Forelimb muscle (tissue), 1 donor: ENCODE measurements around the gene LEO1. TPM values are rescaled to one million over a fixed set of nuclear protein-coding genes. Genes with fewer than 3 reads are reported as not detected.

Source experiments
- DNase-seq: peaks from one replicate; pipeline ENCODE4 v3.0.0-alpha.2; 2013; ENCODE audit warnings: low read depth
- polyA plus RNA-seq: library from polyadenylated mRNA; unstranded; fragments of 120-200 nt; gene quantifications from one replicate; pipeline ENCODE4 v1.2.1, GENCODE V29; 2013; ENCODE audit not compliant: insufficient read length

The LEO1 gene
- polyA plus RNA-seq, 1 donor, result 18.6 TPM

DNA sequence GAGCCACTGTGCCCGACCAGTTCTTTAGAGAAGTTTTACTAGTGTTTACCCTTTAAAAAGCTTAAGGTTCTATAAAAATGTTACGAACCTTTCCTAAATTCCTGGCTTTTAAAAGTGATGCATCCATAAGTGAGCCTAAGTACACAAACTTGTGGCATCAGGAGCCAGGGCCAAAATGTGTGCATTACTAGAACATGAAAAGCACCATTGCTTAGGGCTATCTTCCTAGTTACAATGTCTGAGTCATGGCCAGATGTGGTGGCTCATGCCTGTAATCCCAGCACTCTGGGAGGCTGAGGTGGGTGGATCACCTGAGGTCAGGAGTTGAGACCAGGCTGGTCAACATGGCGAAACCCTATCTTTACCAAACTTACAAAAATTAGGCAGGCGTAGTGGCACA lies 39.9 kb downstream of the LEO1 start:
- no peak for DNase-seq

DNA sequence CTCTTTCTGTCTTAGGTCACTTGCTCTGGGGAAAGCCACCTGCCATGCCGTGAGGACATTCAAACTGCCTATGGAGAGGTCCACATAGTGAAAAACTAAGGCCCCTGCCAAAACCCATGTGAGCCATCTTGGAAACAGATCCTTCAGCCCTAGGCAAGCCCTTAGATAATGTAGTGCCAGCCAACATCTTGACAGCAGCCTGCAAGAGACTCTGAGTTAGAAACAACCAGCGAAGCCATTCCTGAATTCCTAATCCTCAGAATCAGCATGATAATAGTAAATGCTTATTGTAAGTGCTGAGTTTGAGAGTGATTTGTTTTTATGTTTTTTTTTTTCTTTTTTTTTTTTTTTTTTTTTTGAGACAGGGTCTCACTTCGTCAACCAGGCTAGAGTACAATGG lies 40.6 kb downstream of the LEO1 start:
- no peak for DNase-seq

DNA sequence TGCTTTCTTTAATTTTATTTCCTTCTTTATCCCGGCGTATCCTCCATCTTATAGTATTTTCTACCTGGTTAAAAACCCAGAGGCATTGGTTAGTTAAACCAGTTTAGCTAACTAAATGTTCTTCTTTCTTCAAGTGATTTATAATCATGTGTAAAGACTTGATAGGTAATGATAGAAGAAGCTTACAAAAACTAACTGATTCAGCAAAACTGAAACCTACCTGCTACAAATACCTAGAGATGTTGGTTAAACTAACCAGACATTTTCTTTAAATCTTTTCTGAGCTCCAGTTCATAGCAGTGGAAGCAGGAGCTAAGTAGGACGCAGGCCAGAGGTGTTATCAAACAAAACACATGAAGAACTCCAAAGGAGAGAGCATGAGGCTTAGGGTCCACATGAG lies 44.8 kb downstream of the LEO1 start:
- no peak for DNase-seq

DNA sequence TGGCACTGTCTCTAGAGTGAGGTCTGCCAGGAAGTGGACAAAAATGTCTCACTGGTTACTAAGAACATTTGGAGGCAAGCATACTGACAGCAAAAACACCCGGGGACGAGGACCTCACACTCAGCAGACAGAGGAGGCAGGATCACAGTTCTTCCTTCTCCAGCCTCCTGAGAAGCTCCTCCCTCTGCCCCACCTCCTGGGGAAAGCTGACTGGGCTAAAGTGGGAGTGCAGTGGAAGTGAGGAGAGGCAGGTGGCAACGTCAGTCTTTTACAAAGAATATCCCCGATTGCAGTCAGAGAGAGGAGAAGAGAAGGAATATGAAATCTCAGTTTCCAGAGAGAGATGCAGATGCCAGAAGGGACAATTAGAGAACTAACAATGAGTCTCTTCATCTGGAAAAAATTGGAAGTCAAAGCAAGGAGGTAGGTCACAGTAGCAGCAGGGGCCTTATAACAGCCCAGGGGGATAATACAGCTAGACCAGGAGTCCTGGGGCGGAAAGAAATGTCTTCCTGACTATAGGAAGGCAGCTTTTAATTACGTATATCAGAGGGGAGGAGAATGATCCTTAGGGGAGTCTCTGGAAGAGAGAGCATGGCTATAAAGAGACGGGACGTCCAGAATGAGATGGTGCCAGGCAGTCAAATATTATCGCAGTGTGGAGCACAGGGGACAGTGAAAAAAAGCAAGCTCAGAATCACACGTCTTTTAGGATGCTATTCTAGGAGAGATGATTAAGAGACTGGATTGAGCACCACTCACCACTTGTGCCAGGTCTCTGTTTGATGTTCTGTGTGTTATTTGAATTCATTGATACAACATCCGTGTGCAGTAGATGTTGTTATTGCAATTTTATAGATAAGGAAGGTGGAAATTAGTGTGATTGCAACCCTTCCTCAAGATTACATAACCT lies 47.2 kb downstream of the LEO1 start:
- no peak for DNase-seq

DNA sequence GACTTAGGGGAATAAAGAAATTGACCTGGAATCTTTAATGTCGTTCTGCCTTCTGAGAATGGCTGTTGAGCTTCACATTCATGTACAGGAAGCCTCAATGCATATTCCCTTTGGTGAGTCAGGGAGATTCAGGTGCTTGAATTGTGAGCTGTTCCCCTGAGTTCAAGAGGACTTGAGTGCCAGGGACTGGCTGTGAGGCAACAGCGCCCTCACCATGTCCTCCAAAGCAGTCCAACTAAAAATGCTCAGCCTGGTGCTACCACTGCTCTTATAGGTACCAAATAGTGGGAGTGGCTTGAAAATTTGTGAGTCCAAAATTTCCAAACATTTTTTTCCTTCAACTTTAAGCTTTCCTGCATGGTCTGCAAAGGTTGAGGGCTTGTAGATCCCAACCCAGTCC lies 54.1 kb downstream of the LEO1 start:
- DNase-seq, result no peak

DNA sequence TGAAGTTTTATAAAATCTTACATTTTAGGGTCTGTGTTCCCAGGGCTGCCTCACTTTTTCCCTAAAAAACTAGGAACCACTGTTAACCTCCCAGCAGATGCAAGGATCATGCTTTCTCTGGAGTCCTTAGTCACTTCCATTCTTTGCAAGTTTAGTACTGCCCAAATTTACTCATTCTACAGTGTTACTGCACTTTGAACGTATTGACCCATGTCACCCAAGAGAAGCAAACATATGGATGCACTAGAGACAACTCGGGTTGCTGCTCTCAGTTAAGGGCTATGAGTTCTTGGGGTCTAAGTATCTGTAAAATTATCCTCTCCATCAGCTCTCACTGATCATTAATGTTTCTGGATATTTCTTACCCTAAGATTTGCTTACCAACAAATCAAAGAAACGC lies 59.0 kb downstream of the LEO1 start:
- no peak for DNase-seq

DNA sequence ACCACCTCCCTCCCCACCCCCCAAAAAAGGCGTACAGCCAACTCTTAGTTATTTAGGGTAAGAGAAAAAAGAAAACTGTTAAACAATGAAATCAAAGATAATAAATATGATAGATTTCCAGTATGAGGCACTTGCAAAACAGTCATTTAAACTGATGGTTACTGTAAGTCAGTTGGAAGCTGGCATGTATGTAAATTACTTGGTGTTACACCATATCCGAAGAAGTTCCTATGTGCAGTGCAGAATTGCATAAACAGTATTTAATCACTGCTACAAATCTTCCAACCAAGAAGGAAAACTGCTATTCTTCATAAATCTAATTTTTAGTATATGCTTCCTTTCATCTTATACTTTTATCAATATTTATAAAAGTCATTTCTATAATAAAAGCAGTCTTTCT lies 62.0 kb downstream of the LEO1 start:
- no peak for DNase-seq

DNA sequence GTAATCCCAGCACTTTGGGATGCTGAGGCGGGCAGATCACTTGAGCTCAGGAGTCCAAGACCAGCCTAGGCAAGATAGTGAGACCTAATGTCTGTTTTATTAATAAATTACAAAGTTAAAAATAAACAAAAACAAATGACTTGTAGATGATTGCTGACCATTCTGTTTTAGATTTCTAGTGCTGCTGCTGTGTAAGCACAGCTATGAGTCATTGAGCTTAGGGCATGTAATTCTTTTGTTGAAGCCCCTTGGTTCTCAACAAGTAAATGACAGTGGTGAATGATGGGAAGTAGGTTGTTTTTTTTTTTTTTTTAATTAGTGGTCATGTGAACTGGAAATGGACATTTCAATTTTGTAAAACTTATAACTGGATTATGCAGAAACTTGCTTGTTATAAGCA lies 63.3 kb downstream of the LEO1 start:
- DNase-seq, result no peak

DNA sequence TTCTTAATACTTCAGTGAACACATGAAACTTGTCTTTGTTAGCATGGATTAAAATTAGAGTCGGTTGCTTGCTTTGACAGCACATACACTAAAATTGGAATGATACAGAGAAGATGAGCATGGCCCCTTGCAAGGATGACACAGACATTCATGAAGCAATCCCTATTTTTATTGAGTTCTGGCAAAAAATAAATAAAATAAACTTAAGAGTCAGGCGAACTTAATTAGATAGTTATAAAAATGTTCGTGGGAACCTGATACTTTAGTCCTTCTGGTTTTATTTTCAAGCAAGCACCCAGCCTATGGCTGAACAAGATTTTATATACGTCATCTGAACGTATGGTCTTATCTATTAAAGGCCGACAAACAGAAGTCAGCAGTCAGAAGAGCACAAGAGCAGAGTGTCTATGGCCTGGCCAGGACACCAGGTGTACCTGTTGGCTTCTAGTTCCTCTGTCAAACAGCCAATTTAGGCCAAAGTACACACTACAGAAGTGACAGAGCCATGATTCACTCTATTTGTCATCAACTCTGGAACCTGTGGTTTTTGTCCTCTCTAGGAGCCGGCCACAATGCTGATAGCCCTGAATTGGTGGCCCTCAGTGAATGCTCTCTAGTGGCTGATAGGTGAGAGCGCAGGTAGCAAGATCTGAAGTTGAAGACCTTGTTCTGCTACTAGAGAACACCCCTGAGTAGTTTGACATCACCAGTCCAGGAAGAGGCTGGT lies 64.3 kb downstream of the LEO1 start:
- no peak for DNase-seq

DNA sequence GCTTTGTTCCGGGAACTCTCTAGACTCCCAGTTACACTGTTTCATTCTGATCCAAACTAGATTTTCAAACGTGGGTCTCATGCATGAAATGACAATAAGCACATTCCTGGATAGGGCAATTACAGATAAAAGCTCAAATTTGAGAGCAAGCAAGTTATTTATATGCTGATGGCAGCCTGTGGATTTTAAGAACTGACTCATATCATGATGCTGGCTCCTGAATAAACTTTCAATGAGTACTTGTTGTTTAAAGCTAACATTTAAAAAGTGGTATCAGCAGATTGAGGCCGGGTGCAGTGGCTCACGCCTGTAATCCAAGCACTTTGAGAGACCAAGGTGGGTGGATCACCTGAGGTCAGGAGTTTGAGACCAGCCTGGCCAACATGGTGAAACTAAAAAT lies 66.6 kb downstream of the LEO1 start:
- no peak for DNase-seq

DNA sequence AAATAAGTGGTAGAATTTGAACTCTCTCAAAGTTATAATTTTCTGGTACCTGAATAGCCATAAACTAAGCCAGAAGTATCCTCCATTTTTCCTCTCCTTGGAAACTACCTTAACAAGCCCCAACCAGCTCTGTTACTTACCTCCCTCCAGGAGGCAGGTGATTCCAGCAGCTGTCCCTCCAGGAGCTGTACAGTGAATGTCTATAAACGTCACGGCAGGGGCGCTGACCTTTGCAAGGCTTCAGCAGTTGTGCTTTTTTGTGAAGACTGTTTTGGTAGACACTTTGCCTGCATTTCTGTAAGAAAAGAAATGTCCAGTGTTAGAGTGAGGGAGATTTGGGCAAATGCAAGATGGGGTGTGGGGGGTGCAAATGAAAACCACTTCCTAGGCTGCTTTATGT lies 67.2 kb downstream of the LEO1 start:
- DNase-seq, result no peak

DNA sequence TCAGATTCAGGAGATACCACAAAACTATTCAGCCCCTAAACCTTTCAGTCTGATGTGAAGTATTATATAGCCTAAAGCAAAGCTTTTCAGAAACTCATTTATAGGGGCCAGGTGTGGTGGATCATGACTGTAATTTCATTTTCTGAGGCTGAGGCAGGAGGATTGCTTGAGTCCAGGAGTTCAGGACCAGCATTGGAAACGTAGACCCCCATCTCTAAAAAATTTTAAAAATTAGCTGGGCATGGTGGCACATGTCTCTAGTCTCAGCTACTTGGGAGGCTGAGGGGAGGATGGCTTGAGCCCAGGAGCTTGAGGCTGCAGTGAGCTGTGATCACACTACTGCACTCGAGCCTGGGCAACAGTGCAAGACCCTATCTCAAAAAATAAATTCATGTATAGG lies 82.1 kb downstream of the LEO1 start:
- no peak for DNase-seq

DNA sequence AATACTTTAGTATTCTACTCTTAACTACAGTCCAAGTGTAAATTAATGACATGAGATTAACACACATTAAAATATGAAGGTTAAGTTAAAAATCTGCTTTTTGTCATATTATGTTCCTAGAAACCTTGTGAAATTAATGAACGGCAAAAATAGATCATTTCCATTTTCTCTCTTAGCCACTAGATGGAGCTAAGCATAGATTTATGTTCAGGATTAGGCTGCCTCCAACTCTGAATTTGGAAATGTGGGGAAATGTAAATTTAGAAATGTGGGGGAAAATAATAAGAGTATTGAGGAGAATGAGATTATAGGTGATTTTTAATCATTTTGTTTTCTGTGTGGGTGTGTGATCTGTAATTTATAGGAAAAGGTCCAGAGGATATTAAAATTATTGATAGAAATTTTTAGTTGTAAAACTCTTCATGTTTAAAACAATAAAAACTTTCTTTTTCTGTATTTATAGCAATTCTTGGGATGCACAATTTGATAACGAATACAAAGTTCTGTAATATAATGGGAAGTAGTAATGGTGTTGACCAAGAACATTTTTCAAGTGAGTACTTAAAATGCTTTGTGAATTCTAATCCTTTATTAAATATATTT lies 82.9 kb downstream of the LEO1 start:
- no peak for DNase-seq

Other genes with a start within 250 kb of the LEO1 start
- 6.5 TPM for gene LYSMD2, start 234.1 kb downstream of the LEO1 start, polyA plus RNA-seq
- 6.0 TPM for gene TMOD2, start 220.2 kb downstream of the LEO1 start, polyA plus RNA-seq
- gene TMOD3, start 142.1 kb downstream of the LEO1 start, polyA plus RNA-seq, result 13.3 TPM
- gene MAPK6, start 47.4 kb upstream of the LEO1 start, polyA plus RNA-seq, result 26.4 TPM
- 0.11 TPM for gene BCL2L10, start 141.0 kb upstream of the LEO1 start, polyA plus RNA-seq
- gene GNB5, start 219.6 kb upstream of the LEO1 start, polyA plus RNA-seq, result 5.5 TPM